HepG2 (cell line): Measurements from ENCODE around the gene COX10.
"Not testable (repeated sequence)": the region's sequence is repeated elsewhere in the genome, so short reads cannot be mapped to it uniquely, and the experiment has no call there.

Experiments
- CEBPB ChIP-seq: IDR thresholded peaks from 2 replicates; pipeline ENCODE4 v1.6.1; 2011; ENCODE audit warnings: low read depth, low read length, improper control_type of control experiment, borderline replicate concordance
- KDM6A ChIP-seq: IDR thresholded peaks from 2 replicates; pipeline ENCODE4 v1.6.1; 2016; ENCODE audit warnings: low read depth
- POLR2A ChIP-seq, 2 experiments: IDR thresholded peaks; 2 replicates each; pipeline ENCODE4 v1.6.1; 2011; ENCODE audit warnings: low read depth in 2 of 2, low read length in 2 of 2, mild to moderate bottlenecking in 1 of 2, moderate library complexity in 1 of 2; ENCODE audit not compliant: insufficient read depth in 1 of 2
- TBX3 ChIP-seq: fragments of 450-650 bp; IDR thresholded peaks from 2 replicates; pipeline ENCODE4 v1.6.1; 2017; ENCODE audit warnings: antibody characterized with exemption, mild to moderate bottlenecking, inconsistent platforms, borderline replicate concordance
- ZNF224 ChIP-seq: sonication (generic); formaldehyde crosslinking; IDR thresholded peaks from 2 replicates; pipeline ENCODE4 v1.5.0; 2020; ENCODE audit warnings: mild to moderate bottlenecking, missing genetic modification reagents
- ZNF644 ChIP-seq: IDR thresholded peaks from 2 replicates; pipeline ENCODE4 v1.6.1; 2016; ENCODE audit warnings: low read depth
- ZSCAN25 ChIP-seq: sonication (generic); formaldehyde crosslinking; IDR thresholded peaks from 2 replicates; pipeline ENCODE4 v1.8.0; 2022; ENCODE audit warnings: mild to moderate bottlenecking, missing genetic modification reagents

DNA sequence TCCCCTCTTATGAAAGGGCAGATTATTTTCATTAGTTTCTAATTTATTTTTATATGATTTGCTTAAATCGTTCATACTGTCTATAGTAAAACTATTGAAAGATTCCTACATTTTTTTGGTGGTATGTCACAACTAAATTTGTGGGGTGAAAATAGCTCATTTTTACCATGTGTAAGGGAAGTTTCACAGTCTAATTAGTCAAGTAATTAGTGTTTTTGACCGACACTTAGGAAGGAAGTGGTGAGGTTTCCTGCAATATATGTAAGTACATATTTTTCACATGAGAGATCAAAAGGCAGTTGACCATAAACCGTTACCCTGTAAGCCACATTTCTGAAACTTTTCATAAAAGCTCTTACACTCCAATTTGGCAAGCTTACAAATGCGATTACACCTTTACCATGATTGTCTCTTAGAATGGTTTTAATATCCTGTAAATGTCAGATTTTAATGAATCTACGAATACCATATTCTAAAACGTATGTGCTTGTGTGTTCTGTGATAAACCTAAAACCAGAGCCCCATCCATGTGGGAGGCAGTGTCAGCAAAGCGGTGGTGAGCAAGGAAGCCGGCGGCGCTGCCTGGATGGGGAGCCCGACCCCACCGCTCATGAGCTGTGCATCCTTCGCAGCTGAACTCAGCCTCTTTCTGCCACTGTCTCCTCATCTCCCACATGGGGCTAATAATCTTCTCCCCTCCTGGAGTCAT, 123.5 kb downstream of the COX10 start:
- TF ChIP-seq KDM6A; POLR2A (IDR thresholded peaks at IDR 0.05; ENCODE audit: insufficient read depth in 1 of 2, low read depth in 2 of 2, low read length in 2 of 2); ZNF224 (CRISPR knock-in tag); TBX3; ZNF644 (CRISPR knock-in tag); ZSCAN25; CEBPB: not testable (repeated sequence)
